NCI-H2227 treated with DMSO at 0.1 percent for 48 hours (cell line): ENCODE measurements around the gene SLC7A6.
A peak's percentile ranks its signal among the peaks of the same experiment; 100 is the strongest.

Source experiments
- DNase-seq: peaks from one replicate; lab custom pipeline; 2025; lab: John Stamatoyannopoulos, UW

The SLC7A6 gene

GRCh38 chr16:68306633-68307032 lies 42.3 kb downstream of the SLC7A6 start:
- DNase-seq = no peak

GRCh38 chr16:68309799-68310198 lies 45.5 kb downstream of the SLC7A6 start:
- no peak for DNase-seq

- no peak for DNase-seq
These were observed 46.1 kb downstream of the SLC7A6 start for GRCh38 chr16:68310437-68310773.

GRCh38 chr16:68310774-68311511 lies 46.6 kb downstream of the SLC7A6 start, which contains the start of the genes PRMT7 and SLC7A6OS:
Gene PRMT7 (plus strand): TSS chr16:68311019. CDS start chr16:68315980, 4,961 bp downstream.
Gene SLC7A6OS (minus strand): TSS chr16:68310946. CDS start chr16:68310926, 20 bp downstream.
- DNase-seq = peak; percentile 77

- DNase-seq = no peak
These were observed 48.8 kb downstream of the SLC7A6 start for GRCh38 chr16:68313116-68313515.

- no peak for DNase-seq
These were observed 55.0 kb downstream of the SLC7A6 start for GRCh38 chr16:68319185-68319908.

- no peak for DNase-seq
These were observed 60.0 kb downstream of the SLC7A6 start for GRCh38 chr16:68324336-68324735.

GRCh38 chr16:68324780-68325357 lies 60.5 kb downstream of the SLC7A6 start:
- no peak for DNase-seq

- peak; percentile 75 for DNase-seq
These were observed 64.0 kb downstream of the SLC7A6 start for GRCh38 chr16:68328151-68328859.

GRCh38 chr16:68328860-68329390 lies 64.6 kb downstream of the SLC7A6 start:
- DNase-seq = no peak

- no peak for DNase-seq
These were observed 67.6 kb downstream of the SLC7A6 start for GRCh38 chr16:68331879-68332410.

GRCh38 chr16:68332411-68333121 lies 68.2 kb downstream of the SLC7A6 start:
- DNase-seq = peak; percentile 35

GRCh38 chr16:68335175-68335574 lies 70.8 kb downstream of the SLC7A6 start:
- no peak for DNase-seq

GRCh38 chr16:68338326-68339119 lies 74.2 kb downstream of the SLC7A6 start:
- DNase-seq = no peak

GRCh38 chr16:68339214-68339613 lies 74.9 kb downstream of the SLC7A6 start:
- no peak for DNase-seq

- DNase-seq = no peak
These were observed 78.3 kb downstream of the SLC7A6 start for GRCh38 chr16:68342620-68343019.

- DNase-seq = no peak
These were observed 78.8 kb downstream of the SLC7A6 start for GRCh38 chr16:68343137-68343536.

GRCh38 chr16:68344252-68344651 lies 79.9 kb downstream of the SLC7A6 start:
- DNase-seq = no peak

- no peak for DNase-seq
These were observed 81.1 kb downstream of the SLC7A6 start for GRCh38 chr16:68345351-68345810.

GRCh38 chr16:68345958-68346635 lies 81.8 kb downstream of the SLC7A6 start:
- DNase-seq = no peak
